ENCODE results near the gene P2RX2.

P2RX2 gene

DNA sequence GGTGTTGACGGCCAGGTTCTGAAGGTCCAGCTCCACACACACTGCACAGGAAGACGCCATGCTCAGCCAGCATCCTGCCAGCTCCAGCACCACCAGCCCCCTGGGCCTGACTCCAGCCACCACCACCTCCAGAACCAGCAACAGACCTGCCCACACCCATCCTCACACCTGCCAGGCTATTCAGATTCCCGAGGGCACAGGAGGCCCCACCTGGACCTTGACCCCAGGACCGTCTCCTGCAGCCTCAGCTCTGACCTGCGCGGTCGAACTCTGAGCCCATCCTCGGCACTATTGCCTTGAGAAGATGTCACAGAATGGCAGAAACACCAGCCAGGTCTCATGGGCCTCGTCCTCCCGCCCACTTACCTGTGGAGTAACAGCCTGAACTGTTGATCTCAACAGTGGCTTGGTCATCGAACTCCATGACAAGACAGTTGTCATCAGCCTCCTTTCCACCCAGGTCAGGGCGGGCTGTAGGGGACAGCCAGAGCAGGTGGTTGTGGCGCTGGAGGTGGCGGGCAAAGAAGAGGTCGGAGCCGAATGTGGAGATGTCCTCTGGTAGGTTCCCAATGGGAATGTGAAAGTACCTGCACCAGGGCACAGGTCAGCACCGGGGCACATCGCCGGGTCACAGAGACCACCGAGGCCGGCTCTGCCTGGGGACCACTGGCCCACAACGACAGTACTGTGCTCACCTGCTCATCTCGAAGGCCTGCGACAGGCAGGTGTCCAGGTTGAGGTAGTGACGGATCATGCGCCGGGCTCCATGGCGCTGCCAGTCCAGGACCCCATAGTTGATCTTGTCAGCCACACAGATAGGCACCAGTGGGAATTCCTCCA, 23.5 kb downstream of the P2RX2 start:
- DNase-seq: no peak

DNA sequence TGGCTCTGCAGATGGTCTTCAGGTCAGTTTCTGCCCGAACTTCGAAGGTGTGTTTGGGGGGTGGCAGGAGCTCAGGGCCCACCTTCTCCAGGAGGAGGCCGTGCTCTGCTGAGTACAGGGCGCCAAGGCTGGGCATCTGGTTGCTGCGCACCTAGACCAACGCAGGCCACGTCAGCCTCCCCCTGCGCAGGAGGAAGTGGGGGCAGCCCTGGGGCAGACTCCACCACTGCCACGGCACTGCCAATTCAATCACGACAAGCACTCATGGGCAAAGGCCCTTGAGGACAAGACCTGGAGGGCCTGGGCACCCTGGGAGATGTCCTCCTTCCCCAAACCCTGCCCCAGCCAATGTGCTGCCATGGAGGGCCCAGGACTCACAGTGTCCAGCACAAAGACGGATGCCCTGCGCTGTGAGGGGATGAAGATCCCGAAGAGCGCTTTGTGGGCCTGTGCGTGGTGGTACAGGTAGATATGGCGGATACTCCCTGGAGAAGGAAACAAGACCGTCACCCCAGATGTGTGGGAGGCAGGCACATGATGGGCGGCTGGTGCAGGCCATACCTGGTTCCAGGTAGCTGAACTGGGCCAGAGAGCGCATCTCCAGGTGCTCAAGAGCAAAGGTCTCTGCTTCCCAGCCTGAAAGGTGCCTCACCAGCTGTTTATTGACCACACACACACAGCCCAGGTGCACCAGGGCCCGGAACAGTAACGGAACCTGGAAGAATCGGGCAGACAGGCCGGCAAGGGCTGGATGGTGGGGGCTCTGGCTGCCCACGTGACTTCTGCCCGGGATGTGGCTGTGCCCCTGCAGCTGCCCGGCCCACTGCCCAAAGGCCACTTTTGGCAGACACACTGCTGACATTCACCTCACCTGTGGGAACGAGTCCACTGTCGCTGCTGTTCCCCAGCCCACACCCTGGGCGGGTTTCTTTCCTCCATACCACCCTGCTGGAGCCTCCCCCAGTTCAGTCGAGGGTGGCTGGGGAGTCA, 24.6 kb downstream of the P2RX2 start:
- no peak for DNase-seq

DNA sequence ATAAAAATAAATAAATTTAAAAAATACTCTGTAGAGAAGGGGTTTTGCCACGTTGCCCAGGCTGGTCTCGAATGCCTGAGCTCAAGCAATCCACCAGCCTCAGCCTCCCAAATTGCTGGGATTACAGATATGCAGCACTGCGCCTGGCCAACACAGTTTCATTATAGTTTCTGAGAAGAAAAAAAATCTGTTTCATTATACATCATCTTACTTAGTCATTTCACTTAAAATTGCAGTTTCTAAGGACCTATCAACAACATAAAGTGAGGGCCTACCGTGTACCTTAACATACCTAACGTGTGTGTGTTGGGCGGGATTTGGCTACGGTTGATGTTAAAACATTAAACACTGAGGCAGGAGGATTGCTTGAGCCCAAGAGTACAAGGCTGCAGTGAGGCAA, 28.3 kb downstream of the P2RX2 start:
- DNase-seq: no peak

DNA sequence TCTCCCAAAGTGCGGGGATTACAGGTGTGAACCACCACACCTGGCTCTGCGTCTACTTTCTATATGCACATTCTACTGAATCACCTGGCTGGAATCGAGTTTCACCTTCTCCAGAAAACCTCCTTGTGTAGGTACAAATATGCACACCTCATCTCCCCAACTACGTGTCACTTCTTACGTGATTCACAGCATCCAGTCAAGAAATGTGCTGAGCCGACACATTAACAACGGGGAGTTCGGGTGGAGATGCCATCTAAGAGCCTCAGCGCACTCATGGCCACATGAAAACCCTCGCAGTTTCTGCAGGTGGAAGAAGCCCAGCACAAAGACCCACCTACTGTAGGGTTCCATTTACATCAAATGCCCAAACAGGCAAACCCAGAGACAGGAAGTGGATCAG, 29.3 kb downstream of the P2RX2 start:
- DNase-seq: no peak

DNA sequence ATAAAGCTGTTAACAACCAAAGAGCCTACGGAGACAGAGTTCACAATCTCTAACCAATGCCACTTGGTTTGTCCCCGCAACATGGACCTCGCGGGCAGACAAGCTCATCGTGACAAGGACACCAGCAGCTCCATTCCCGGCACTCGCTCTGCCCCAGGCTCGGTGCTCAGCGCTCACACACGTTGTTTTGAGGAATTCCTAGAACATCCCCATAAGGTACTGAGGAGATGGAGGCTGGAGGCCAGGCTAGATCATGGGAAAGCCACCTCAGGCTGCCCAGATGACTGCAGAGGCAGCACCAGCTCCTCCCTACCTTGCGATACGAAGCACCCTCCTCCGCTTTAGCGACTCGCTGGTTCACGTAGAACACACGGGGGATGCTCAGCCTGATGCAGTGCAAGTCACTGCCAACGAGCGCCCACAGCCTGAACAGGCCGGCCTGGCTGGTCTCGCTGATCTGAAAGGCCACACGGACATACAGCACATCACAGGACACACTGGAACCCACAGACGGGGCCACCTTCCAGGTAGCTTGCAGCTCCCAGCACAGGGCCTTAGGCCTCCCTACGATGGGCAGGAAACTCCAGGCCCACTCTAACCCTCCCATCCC, 30.1 kb downstream of the P2RX2 start:
- no peak for DNase-seq

DNA sequence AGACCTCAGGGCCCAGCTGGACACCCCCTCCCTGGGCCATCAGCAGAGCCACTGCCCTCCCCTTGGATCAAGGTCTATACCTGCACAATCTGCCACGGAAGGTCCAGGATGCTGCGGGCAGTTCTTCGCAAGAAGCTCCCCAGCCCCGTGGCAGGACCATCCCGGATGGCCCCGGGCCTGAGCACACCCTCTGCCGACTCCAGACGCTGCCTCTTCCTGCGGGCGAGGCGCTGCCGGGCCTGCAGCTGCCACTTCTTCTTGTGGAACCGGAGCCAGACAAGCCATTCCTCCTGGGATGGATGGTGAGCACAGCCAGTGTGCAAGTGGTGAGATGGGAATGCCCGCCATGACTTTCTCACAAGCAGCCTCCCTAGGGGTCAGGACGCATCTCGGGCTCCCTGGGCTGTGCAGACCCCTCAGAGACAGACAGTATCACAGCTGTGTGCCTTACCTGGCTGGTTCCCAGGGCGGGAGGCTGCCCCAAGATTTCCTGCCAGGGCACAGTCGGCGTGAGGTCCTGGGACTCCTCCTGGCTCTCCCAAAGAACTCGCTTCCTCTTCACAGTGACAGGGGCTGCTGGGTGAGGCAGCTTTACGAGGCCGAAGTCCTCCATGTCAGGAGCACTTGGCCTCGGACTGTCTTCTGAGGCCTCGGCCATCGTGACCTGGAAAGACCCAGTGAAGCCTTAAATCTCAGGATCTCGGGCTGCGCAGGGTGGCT, 30.8 kb downstream of the P2RX2 start:
- no peak for DNase-seq

DNA sequence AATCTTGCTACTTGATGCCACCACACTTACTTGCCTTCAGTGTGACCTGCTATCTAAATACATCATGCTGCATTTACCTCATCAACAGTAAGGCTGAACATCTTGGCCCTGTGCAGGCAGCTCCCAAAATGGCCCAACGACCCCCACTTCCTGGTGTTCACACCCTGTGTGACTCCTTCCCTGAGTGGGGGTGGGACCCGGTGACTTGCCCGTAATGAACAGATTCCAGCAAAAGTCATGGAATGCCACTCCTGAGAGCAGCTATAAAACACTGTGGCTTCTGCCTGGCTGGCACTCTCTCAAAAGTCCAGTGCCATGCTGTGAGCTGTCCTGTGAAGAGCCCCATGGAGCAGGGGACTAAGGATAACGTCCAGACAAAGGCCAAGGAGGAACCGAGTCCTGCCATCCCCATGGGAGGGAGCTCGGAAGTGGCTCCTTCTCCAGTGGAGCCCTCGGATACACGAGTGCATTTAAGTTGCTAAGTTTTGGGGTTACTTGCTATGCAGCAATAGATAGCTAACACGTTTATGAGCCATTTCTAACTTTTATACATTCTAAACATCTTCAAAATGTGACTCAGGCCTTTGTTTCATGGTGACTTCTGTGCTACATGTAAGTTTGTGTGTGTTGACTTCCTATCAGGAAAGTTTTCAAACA, 33.0 kb downstream of the P2RX2 start:
- DNase-seq: no peak

DNA sequence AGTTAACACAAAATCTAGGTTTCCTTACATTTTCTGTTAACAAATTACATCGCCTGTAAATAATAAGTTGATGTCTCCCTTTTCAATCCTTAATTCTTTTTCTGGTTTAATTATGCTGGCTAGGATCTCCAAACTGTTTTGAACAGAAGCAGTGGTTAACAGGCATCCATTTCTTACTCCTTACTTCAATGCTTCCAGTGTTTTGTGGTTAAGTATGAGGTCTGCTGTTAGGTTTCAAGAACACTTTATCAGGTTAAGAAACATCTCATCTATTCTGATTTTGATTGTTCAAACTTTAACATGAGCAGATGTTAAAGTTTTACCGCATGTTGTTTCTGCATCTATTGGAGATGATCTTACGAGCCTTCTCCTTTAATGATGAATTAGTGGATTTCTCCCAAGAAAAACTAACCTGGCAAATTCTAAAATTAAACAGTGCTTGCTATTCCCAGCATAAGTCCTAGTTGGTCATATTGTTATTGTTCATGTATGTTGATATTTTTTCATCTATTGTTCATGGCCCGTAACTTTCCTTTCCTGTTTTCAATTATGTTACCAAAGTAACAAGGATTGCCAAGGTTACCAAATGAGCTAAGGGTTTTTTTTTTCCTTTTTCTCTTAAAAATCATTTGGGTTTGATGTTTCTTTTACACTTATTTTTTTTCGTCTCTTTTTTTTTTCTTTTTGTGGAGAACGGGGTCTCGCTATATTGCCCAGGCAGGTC, 35.2 kb downstream of the P2RX2 start:
- no peak for DNase-seq

DNA sequence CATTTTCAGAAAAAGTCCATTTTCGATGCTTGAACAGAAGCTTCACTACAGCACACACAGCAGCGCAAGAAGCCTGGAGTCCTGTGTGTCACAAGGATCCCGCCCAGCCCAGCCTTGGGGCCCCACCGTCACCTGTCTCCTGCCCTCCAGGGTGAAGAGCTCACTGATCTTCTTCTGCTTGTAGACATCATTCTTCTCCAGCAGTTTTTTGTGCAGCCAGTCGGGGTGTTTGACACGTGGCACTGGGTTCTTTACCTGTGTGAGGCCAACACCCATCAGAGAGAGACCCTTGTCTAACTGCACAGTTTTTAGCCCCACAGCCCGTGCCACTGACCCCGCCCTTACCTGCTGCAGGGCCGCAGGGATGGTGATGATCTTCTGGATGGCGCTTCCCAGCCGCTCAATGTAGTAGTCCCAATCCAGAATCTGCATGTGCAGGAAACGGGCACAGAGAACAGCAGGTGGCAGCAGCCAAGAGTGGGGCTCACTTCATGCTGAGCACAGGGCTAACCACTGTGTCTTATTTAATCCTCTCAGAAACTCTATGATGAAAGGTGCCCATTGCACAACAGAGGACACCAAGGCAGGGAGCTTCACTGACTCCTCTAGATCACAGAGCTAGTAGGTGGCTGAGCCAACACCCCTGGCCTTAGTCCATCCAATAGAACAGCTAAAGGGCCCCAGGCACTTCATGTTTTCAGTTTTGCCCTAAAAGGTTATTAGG, 38.6 kb downstream of the P2RX2 start:
- DNase-seq: no peak

DNA sequence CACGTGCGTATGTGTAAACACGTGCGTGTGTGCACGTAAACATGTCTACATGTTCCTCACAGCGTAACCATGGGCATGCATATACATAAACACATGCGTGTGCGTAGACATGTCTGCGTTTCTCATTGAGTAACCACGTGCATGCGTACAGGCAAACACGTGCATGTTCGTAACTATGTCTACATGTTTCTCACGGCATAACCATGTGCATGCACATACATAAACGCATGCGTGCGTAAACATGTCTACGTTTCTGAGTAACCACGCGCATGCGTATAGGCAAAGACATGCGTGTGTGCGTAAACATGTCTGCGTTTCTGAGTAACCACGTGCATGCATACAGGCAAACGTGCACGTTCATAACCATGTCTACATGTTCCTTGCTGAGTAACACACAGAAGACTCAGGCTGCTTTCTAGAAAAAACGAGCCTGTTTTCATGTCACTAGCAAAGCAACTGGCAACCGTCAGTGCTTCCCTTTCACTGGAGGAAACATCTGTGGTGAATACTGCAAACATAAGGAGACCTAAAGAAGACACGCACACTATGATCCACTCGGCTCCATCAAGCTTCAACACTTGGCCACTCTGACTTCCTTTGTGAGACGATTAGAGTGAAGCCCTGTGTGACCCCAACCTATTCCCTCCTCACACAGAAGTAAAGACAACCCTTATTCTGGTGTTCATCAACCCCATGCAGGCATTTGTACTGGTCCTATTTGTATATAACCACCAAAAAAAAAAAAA, 39.7 kb downstream of the P2RX2 start:
- no peak for DNase-seq

DNA sequence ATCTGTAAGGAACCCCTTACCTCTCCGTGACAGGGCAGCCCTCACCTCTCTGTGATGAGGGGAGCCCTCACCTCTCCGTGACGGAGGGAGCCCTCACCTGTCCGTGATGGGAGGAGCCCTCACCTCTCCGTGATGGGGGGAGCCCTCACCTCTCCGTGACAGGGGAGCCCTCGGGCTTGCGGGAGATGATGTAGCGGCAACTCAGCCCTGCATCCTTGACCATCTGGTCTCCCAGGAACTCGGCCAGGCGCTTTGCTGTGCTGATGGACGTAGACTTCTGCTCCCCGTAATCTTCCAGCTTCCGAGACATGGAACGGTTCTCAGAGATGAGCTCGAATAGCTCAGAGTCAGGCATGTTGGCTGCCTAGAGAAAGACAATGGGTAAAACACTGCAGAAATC, 40.6 kb downstream of the P2RX2 start:
- no peak for DNase-seq

DNA sequence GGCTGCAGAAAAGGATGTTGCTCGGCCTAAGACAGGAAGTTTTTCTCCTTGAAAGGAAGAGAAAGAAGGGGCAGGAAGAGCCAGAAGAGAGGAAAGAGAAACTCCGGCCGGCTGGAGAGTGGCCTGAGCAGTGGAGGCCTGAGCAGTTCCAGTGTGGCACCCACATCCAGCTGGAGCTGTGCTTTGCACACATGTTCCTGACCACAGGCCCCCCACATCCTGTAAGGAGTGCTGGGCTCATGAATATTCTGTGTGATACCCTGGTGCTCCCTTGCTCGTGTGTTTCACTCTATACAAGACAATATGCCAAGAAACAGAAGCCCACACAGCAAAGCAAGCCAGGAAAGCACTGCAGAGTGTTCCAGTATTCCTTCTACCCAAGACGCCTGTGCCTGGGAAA, 41.5 kb downstream of the P2RX2 start:
- no peak for DNase-seq

DNA sequence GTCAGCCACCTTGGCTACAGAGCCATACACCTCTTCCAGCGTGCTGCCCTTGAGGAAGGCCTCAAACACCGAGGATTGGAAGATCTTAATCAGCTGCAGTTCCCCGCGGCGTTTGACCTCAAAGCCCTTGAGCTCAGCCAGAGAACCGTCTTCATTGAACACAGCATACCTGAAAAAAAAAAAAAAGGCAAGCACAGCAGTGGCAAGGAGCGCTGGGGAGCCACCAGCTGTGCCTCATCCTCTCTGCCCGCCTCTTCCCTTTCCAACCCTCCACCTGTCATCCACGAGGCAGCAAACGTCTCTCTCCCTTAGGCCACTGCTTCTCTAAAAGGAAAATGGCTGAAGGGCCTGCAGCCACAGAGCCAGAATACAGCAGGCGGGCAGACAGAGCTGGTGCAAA, 42.4 kb downstream of the P2RX2 start:
- no peak for DNase-seq

DNA sequence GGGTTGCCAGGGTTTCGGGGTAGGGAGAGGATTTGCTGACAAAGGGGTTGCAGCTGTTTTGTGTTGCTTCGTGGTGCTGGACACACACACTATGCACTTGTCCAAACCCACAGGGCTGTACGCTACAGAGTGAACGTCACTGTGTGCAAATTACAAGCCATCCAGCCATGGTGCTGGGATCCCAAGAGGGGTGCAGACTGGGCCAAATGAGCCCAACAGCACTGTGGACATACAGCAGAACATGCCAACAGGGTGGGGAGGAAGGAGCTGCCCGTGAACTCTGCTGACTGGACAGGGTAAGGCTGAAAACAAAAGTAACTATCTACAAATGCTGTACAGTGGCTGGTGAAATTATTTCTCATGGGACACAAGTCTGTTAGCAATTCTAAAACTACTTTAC, 43.4 kb downstream of the P2RX2 start:
- no peak for DNase-seq

DNA sequence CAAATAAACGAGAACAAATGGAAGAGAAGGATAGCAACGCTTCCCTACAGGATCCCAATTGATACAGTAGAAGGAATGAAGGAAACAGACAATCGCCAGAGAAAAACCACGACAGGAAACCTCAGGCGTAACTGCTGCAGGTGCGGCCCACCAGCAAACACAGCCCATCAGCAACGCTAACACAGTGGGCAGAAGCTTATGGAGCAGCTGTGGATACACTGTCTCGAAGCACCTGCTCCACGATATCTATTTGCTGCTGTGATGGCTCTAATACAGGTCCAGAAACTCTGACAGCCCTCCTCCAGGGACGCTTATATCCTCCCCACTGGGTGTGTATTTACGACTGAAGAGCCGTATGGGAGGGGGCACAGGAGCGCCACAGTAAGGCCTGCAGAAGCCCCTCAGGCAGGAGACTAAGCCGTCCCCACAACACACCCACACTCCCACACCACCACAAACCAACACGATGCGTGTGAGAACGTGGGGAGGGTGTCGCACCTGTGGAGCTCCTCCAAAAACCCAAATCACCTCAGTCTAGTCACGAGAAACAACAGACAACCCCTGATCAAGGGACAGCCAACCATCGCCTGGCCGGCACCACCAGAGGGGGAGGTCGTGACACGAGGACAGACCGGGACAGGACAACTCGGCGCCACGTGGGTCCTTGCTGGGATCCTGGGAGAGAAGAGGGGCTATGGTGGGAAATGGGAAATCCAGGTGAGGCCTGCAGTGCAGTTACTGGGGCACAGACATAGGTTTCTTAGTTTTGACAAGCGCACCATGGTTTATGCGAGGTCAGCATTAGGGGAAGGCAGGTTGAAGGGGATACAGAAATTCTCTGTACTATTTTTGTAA, 44.6 kb downstream of the P2RX2 start:
- DNase-seq: no peak

DNA sequence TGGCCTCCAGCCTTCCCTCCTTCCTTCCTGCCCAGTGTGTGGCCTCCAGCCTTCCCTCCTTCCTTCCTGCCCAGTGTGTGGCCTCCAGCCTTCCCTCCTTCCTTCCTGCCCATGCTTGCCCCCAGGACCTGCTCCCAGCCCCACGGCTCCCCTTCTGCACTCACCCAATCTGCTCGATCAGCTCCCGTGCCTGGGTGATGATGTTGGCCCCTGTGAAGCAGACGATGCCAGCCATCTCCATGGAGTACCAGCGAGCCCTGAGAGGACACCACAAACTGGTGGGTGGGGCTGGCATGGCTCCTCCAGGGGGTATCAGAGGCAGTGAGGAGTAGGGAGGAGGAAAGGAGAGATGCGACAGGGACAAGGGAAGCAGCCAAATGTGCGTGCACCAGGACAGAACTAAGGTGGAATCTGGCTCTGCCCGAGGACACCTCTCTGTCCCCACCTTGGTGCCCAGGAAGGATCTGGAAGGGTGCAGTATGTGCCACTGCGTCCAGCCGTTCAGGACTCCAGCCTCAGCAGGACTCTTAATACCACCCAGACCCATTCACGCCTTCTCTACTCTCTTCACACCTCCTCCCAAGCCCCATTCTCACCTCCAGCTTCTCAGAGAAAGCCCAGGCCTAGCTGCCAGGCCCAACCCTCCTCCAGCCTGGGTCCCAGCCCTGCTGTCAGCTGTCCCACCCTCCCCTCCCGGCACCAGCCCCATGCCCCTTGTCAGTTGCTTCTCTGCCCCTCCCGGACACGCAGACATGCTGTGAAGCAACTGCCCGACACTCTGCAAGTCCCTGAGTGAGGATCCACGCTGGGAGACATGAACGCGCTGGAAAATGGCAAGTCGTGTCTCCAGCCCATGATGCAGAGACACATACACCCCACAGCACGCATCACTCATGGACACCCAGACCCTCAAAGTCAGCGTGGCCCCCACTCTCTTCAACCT, 45.9 kb downstream of the P2RX2 start:
- DNase-seq: no peak

DNA sequence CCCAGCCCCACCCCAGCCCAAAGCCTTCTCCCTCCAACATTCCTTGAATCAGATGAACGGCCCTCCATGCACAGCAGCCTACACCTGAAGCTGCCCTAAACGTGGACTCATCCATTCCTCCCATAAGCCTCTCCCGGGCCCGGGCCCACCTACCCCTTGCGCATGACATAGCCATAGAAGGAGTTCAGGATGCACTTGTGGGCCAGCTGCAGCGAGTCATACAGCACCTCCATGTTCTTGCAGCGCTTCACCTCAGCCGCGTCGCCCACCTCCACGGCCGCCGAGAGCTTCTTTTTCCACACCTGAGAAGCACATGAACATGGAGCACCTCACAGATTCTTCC, 46.5 kb downstream of the P2RX2 start:
- no peak for DNase-seq

DNA sequence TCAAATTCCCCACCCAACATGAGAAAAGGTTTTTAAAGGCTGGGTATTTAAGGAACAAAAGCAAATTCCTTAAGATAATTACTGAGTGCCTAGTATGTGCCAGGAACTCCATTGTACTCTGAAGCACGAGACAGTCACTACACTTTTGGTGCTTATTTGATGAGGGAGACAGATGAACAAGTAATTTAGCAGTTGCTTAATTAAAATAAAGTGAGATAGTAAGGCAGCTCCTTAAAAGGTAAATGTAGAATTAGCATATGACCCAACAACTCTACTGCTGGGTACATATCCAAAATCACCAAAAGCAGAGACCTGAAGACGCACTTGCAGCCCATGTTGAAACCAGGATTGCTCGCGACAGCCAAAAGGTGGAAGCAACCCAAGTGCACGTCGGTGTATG, 47.2 kb downstream of the P2RX2 start:
- DNase-seq: no peak

Data from RPMI8226 (cell line).